Astrocyte (in vitro differentiated cells and primary cell): ENCODE measurements around the gene LASP1.

ENCODE experiments used
- EZH2 ChIP-seq: IDR thresholded peaks from 2 replicates; pipeline ENCODE4 v1.6.1; 2012; ENCODE audit warnings: mild to moderate bottlenecking, low read length, inconsistent platforms; ENCODE audit not compliant: insufficient read depth
- TF ChIP-seq, protein P1 (sequence below): IDR thresholded peaks from 2 replicates; pipeline ENCODE4 v1.5.1; 2011; ENCODE audit warnings: low read depth, mild to moderate bottlenecking, inconsistent platforms, low read length, moderate library complexity; ENCODE audit not compliant: insufficient read depth

DNA sequence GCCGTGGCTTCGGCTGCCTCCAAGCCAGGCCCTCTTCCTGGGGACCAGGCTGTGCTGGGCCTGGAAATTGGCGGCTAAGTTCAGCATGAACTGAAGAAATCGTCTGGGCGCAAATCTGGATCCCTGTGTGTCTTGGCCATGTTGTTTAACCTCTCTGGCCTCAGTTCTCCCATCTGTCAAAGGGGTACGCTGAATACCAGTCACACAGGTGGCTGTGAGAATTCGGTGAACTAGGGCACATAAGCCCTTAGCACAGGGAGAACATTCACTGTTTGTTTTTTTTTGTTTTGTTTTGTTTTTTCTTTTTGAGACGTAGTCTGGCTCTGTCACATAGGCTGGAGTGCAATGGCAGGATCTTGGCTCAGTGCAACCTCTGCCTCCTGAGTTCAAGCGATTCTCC is 19.0 kb downstream of the LASP1 start:
- TF ChIP-seq, protein P1, sequence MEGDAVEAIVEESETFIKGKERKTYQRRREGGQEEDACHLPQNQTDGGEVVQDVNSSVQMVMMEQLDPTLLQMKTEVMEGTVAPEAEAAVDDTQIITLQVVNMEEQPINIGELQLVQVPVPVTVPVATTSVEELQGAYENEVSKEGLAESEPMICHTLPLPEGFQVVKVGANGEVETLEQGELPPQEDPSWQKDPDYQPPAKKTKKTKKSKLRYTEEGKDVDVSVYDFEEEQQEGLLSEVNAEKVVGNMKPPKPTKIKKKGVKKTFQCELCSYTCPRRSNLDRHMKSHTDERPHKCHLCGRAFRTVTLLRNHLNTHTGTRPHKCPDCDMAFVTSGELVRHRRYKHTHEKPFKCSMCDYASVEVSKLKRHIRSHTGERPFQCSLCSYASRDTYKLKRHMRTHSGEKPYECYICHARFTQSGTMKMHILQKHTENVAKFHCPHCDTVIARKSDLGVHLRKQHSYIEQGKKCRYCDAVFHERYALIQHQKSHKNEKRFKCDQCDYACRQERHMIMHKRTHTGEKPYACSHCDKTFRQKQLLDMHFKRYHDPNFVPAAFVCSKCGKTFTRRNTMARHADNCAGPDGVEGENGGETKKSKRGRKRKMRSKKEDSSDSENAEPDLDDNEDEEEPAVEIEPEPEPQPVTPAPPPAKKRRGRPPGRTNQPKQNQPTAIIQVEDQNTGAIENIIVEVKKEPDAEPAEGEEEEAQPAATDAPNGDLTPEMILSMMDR, result no peak
- no peak for TF ChIP-seq EZH2
